Erythroblast (primary cell): ENCODE data around the gene ANGPT4.
A peak's percentile ranks its signal among the peaks of the same experiment; 100 is the strongest.

Experiments used
- DNase-seq, 2 experiments: peaks; one replicate each; lab custom pipeline; 2025; lab: John Stamatoyannopoulos, UW
- GATA1 ChIP-seq: IDR thresholded peaks from 2 replicates; pipeline ENCODE4 v1.6.1; 2011; ENCODE audit warnings: low read depth, mild to moderate bottlenecking, control low read depth, low read length, moderate library complexity
- POLR2A ChIP-seq: IDR thresholded peaks from 2 replicates; pipeline ENCODE4 v1.6.1; 2011; ENCODE audit warnings: mild to moderate bottlenecking, low read length

The ANGPT4 gene

GRCh38 chr20:951384-952169 is 35.4 kb upstream of the ANGPT4 start:
- DNase-seq: peak in 1 of 2 experiments; percentile 8
- TF ChIP-seq GATA1: no peak
- TF ChIP-seq POLR2A: no peak

DNA sequence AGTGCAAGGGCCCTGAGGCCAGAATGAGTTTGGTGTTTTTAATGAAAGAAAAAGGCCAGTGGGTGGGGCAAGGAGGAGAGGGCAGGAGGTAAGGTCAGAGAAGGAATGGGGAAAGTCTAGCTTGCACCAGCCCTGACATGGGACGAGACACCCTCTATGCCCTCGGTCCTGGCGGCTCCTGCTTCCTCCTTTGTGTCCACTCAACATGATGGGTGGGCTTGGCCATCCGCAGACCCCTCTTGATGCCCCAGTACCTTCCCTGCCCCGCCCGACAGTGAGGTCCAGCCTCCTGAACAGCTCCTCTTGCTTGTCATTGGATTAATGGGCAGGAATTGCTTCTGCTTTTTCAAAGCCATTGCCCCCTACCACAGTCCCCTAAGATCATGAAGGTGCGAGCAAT is 33.6 kb upstream of the ANGPT4 start:
- TF ChIP-seq POLR2A (no peak), GATA1 (no peak)
- DNase-seq: no peak

DNA sequence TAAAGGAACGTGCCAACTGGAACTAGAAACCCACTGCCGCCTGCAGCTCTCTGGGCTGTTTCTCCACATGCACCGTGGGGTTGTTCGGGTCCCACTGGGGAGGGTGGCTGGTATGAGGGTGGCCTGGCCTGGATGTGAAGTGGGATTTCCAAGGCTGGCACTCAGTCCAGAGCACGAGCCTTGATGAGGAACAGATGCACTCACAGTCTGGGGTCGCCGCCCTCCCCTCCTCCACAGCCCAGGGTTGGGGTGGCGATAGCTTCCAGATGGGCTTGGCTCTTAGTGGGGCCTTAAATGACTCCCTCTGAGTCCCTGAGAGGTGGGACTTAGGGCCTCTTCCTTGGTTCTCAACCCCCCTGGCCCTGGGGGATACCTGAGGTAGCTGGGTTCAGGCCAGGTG is 30.7 kb upstream of the ANGPT4 start:
- DNase-seq: no peak
- TF ChIP-seq GATA1 (no peak), POLR2A (no peak)

- no peak for DNase-seq
- TF ChIP-seq GATA1 (no peak), POLR2A (no peak)
Observed at GRCh38 chr20:945841-946240, 29.7 kb upstream of the ANGPT4 start.

- DNase-seq: no peak
- no peak for TF ChIP-seq POLR2A
- no peak for TF ChIP-seq GATA1
Observed at GRCh38 chr20:944774-945410, 28.8 kb upstream of the ANGPT4 start.

DNA sequence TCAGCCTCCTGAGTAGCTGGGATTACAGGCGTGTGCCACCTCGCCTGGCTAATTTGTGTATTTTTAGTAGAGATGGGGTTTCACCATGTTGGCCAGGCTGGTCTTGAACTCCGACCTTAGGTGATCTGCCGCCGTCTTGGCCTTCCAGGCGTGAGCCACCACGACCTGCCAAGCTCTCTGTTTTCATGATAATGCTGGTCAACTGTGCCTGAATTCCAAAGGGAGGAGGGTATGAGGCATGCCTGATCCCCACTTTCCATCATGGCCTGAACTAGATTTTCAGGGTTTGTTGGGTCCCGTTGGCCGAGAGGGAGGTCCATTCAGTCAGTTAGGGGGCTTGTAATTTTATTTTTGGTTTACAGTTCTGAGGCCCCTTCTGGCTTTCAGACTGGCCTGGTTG is 28.0 kb upstream of the ANGPT4 start:
- no peak for DNase-seq
- TF ChIP-seq POLR2A (no peak), GATA1 (no peak)

DNA sequence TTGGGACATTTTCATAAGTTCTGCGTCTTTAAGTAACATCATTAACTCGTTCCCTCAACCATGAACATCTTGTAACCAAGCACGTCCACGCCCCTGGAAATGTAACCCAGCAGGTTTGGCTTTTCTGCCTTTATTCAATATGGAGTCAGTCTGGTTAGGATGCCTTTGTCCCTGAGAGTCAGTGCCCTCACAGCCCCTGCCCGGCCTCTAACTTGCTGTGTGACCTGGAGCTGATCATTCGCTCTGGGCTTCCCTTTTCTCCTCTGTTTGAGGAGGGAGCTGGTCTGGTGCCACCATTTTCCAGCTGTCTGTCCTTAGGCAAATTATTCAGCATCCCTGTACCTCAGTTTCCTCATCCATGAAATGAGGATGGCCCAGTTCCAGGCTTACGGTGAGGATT is 26.5 kb upstream of the ANGPT4 start:
- no peak for TF ChIP-seq POLR2A
- TF ChIP-seq GATA1: no peak
- DNase-seq: no peak

DNA sequence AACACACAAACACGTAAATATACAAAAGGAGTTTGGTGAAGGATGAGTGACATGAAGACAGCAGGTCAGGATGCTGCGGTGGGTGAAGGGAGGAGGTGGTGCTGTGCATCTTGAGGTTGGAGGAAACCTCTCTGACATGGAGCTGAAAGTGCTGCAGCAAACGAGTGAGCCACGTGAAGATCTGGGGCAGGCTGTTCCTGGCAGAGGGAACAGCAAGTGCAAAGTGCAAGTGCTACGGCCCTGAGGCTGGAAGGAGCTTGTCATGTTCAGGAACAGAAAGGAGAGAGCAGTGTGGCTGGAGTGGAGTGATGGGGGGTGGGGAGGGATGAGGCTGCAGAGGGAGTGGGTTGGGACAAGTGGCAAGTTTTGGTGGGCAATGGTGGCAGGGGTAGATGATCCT is 24.8 kb upstream of the ANGPT4 start:
- TF ChIP-seq GATA1 (no peak), POLR2A (no peak)
- no peak for DNase-seq

GRCh38 chr20:939606-940005 is 23.5 kb upstream of the ANGPT4 start:
- TF ChIP-seq GATA1 (no peak), POLR2A (no peak)
- DNase-seq: no peak

GRCh38 chr20:934186-934840 is 18.2 kb upstream of the ANGPT4 start:
- TF ChIP-seq GATA1 (no peak), POLR2A (no peak)
- no peak for DNase-seq

DNA sequence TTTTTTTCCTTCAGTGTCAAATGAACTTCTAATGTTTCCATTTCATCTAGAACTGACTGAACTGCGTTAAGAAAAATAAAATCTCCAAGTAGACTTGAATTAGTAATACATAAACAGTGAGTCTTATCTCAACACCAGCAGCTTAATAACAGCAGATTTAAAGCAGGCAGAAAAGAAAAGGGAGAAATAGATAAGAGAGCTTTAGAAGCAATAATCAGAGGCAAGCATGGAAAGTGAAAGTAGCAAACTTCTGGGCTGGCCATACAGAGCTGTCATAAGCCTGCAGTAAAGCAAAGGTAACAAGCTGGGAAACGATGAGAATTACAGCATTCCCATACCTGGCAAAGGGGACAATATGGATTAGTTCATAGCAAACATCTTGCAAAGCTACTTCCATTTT is 16.9 kb upstream of the ANGPT4 start:
- peak in 1 of 2 experiments; percentile 16 for DNase-seq
- no peak for TF ChIP-seq POLR2A
- no peak for TF ChIP-seq GATA1

GRCh38 chr20:931401-931800 is 15.3 kb upstream of the ANGPT4 start:
- DNase-seq: peak; percentile 24 to 45
- TF ChIP-seq GATA1 (no peak), POLR2A (no peak)

DNA sequence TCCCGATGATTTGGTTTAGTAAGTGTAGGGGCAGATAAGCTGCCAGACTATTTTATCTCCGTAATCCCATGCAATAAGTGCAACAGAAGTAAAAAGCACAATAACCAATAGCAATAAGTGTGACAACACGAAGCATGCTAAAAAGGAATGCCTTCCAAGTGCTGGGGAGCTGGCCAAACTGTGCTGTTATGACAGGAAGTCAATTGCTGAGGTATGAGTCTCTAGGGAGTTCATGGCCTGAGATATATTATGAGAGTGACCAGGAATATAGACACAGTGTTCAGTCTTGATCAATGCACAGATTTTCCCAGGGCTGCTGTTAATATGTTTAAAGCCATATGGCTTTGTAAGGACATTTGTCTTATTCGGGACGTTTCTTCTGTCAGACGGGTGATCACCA is 10.5 kb upstream of the ANGPT4 start:
- DNase-seq: no peak
- no peak for TF ChIP-seq POLR2A
- TF ChIP-seq GATA1: no peak

DNA sequence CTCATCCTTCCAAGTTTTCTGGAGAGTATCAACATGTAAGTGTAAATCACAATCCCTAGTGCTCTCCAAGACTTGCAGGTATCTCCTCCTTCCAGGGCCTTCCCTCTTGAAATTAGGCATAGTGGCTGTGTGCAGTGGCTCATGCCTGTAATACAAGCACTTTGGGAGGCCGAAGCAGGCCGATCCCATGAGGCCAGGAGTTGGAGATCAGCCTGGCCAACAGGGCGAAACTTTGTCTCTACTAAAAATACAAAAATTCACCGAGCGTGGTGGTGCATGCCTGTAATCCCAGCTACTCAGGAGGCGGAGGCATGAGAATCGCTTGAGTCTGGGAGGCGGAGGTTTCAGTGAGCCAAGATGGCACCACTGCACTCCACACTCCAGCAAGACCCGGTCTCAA is 9.4 kb upstream of the ANGPT4 start:
- TF ChIP-seq GATA1: no peak
- TF ChIP-seq POLR2A: no peak

More for the DNA sequence above, 9.4 kb upstream of the ANGPT4 start:
- no peak for DNase-seq
